Panc1 (cell line): ENCODE measurements around the gene EXOC6B. TPM values are rescaled to one million over a fixed set of nuclear protein-coding genes. Genes with fewer than 3 reads are reported as not detected.

Experiments
- ATAC-seq: fragments of 200-7000 bp; cut with Tn5 transposase; 2 replicates; pipeline ENCODE4 v1.9.1; 2020; ENCODE audit warnings: mild to moderate bottlenecking, moderate library complexity
- BruUV-seq: library from RNA; stranded (reverse); fragments of 400-500 nt; replicated peaks from 2 replicates; lab custom pipeline; 2021; lab: Mats Ljungman, UMichigan
- CTCF ChIA-PET: fragments of 300-600 bp; sonication (Branson Sonifier 250); formaldehyde crosslinking; loops from one replicate; lab custom pipeline; 2022; ENCODE audit warnings: antibody characterized with exemption; lab: Charles Lee
- POLR2A ChIA-PET: fragments of 300-600 bp; sonication (Branson Sonifier 250); formaldehyde crosslinking; loops from one replicate; lab custom pipeline; 2022; ENCODE audit warnings: antibody characterized with exemption; lab: Charles Lee
- DNase-seq: peaks from one replicate; pipeline ENCODE4 v3.0.0-alpha.2; 2010; ENCODE audit warnings: low read depth, low spot score
- H3K27ac ChIP-seq: 2 replicates; pipeline ENCODE4 v1.5.1; 2011; ENCODE audit warnings: mild to moderate bottlenecking, low read length, inconsistent platforms
- H3K27me3 ChIP-seq: fragments of 200-500 bp; sonication (Bioruptor generic); 2 replicates; pipeline ENCODE4 v1.6.0; 2014; ENCODE audit warnings: low read length, inconsistent platforms; ENCODE audit not compliant: control insufficient read depth, insufficient read depth
- H3K36me3 ChIP-seq: fragments of 200-500 bp; sonication (Bioruptor generic); 2 replicates; pipeline ENCODE4 v1.5.1; 2014; ENCODE audit warnings: inconsistent platforms, mild to moderate bottlenecking, low read length, moderate library complexity; ENCODE audit not compliant: control insufficient read depth, insufficient read depth
- H3K4me1 ChIP-seq: 2 replicates; pipeline ENCODE4 v1.5.1; 2011; ENCODE audit warnings: inconsistent platforms, mild to moderate bottlenecking, low read length, moderate library complexity; ENCODE audit not compliant: control insufficient read depth, insufficient read depth
- H3K4me3 ChIP-seq, 2 experiments: 2 replicates each; pipeline ENCODE4 v1.5.1; 2011 to 2012; ENCODE audit warnings: low read depth in 2 of 2, low read length in 2 of 2, mild to moderate bottlenecking in 2 of 2, inconsistent platforms in 1 of 2, moderate library complexity in 1 of 2
- H3K9me3 ChIP-seq: fragments of 200-500 bp; sonication (Bioruptor generic); 2 replicates; pipeline ENCODE4 v1.5.1; 2014; ENCODE audit warnings: low read depth, mild to moderate bottlenecking, inconsistent platforms, low read length, moderate library complexity; ENCODE audit not compliant: control insufficient read depth, insufficient read depth
- CTCF ChIP-seq: fragments of 450-650 bp; IDR thresholded peaks from 2 replicates; pipeline ENCODE4 v1.5.1; 2017; ENCODE audit warnings: mild to moderate bottlenecking
- POLR2AphosphoS5 ChIP-seq: IDR thresholded peaks from 2 replicates; pipeline ENCODE4 v1.6.1; 2012; ENCODE audit warnings: mild to moderate bottlenecking, low read depth, low read length, moderate library complexity
- REST ChIP-seq, 2 experiments: IDR thresholded peaks; 2 replicates each; pipeline ENCODE4 v1.6.1; 2011 to 2012; ENCODE audit warnings: low read depth in 2 of 2, control low read depth in 1 of 2, low read length in 1 of 2, mild to moderate bottlenecking in 1 of 2, moderate library complexity in 1 of 2; ENCODE audit not compliant: insufficient read depth in 1 of 2
- SIN3A ChIP-seq: IDR thresholded peaks from 2 replicates; pipeline ENCODE4 v1.6.1; 2012; ENCODE audit warnings: low read depth, mild to moderate bottlenecking, low read length, moderate library complexity, borderline replicate concordance; ENCODE audit not compliant: insufficient read depth
- TCF7L2 ChIP-seq: IDR thresholded peaks from 2 replicates; pipeline ENCODE4 v1.6.1; 2011; ENCODE audit warnings: mild to moderate bottlenecking, low read depth, low read length, inconsistent platforms
- in situ Hi-C: cut with HindIII; loops from 2 replicates; pipeline ENCODE4 v1.10.0; 2016; ENCODE audit warnings: low sequenced_read_pairs, low pct_unique_long_range_greater_than_20kb
- intact Hi-C: fragments of 100-400 bp; cut with micrococcal nuclease; formaldehyde crosslinking; loops from one replicate; pipeline ENCODE4 v1.10.0; 2022; ENCODE audit not compliant: unreplicated experiment
- total RNA-seq: library from RNA; stranded (reverse); gene quantifications from one replicate; pipeline ENCODE4 v1.2.1, GENCODE V29; 2021; ENCODE audit not compliant: unreplicated experiment

Gene EXOC6B
- total RNA-seq, 1 experiment from 2014 or later = 23.2 TPM

- H3K4me1 ChIP-seq = no peaks in the 10 kb centered on the region
- H3K4me3 ChIP-seq = no peak overlapping the region
- ChIA-PET POLR2A (no interaction called here), CTCF (no interaction called here)
- intact Hi-C loops = loop anchor here (2.0 kb wide), 1 partner anchor 43 kb away; no protein-coding TSS in a partner anchor
- H3K27ac ChIP-seq = no peak overlapping the region
- ATAC-seq (no peak), DNase-seq (no peak)
- in situ Hi-C loops = no loop called here
- H3K27me3 ChIP-seq = peaks cover 3% of the 10 kb centered on the region; the same call in 1 of the 2 replicates
- no peak for TF ChIP-seq POLR2AphosphoS5
- no peak for TF ChIP-seq TCF7L2
- TF ChIP-seq CTCF = no peak
- TF ChIP-seq SIN3A = no peak
- no peak for TF ChIP-seq REST (IDR thresholded peaks at IDR 0.05; ENCODE audit: insufficient read depth in 1 of 2, low read depth in 2 of 2, low read length in 1 of 2)
- no peaks in the 10 kb centered on the region for H3K36me3 ChIP-seq
- no peaks in the 10 kb centered on the region for H3K9me3 ChIP-seq
- no TSS peak for BruUV-seq
Measured at GRCh38 chr2:72847534-72848315, 21.9 kb upstream of the EXOC6B start.

DNA sequence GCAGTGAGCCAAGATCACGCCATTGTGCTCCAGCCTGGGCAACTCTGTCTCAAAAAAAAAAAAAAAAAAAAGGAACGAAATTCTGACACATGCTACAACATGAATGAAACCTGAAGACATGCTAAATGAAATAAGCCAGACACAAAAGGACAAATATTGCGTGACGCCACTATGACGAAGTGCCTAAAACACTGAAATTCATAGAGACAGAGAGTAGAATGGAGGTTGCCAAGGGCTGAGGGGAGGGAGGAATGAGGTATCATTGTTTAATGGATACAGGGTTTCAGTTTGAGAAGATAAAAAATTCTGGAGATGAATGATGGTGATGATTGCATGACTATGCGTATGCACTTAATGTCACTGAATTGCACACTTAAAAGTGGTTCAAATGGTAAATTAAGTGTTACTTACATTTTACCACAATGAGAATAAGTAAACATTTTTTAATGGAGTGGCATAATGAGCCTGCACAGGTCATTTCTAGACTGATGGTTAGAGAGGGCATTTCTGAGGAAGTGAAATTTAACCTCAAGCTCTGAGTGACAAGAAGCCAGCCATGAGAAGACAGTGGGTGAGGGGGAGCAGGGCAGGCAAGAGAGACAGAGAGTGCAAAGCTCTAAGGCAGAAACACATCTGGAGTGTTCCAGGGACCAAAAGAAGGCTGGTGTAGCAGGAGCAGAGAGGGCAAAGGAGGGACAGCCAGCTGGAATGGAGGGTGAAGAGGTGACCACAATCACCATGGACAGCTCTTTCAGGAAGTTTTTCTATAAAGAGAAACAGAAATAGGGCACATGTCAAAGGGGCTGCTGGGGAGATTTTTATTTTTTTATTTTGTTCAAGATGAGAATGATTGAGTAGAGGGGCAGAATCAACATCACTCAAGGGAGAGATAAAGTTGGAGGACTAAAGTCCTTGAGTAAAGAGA lies 20.6 kb upstream of the EXOC6B start:
- Histone ChIP-seq H3K4me3 (no peak overlapping the region), H3K36me3 (no peaks in the 10 kb centered on the region), H3K27ac (no peak overlapping the region), H3K27me3 (peaks cover 3% of the 10 kb centered on the region; the same call in 1 of the 2 replicates), H3K9me3 (no peaks in the 10 kb centered on the region), H3K4me1 (no peaks in the 10 kb centered on the region)
- in situ Hi-C loops (no loop called here), intact Hi-C loops (no loop called here)
- no TSS peak for BruUV-seq
- TF ChIP-seq TCF7L2 = no peak
- TF ChIP-seq CTCF = no peak
- no peak for TF ChIP-seq POLR2AphosphoS5
- peak; percentile 71 to 75; a peak in 3 of 4 replicates for TF ChIP-seq REST (IDR thresholded peaks at IDR 0.05; ENCODE audit: insufficient read depth in 1 of 2, low read depth in 2 of 2, low read length in 1 of 2)
- ATAC-seq (no peak), DNase-seq (no peak)
- ChIA-PET POLR2A (no interaction called here), CTCF (no interaction called here)
